Chondrocyte (in vitro differentiated cells): Measurements from ENCODE around the gene TIPIN. TPM values are rescaled to one million over a fixed set of nuclear protein-coding genes. Genes with fewer than 3 reads are reported as not detected.

Experiments
- DNase-seq: peaks from one replicate; pipeline ENCODE4 v3.0.0; 2021; ENCODE audit warnings: mixed read lengths, low spot score
- H3K27ac Mint-ChIP-seq: one replicate; pipeline ENCODE4 v1.8.0; 2021; ENCODE audit warnings: mild to moderate bottlenecking, moderate library complexity, mixed read lengths; ENCODE audit not compliant: unreplicated experiment
- H3K27me3 Mint-ChIP-seq: 2 replicates; pipeline ENCODE4 v1.8.0; 2021; ENCODE audit warnings: low read depth, mixed read lengths
- H3K36me3 Mint-ChIP-seq: 2 replicates; pipeline ENCODE4 v1.8.0; 2021; ENCODE audit warnings: low read depth, mixed read lengths
- H3K4me1 Mint-ChIP-seq: 2 replicates; pipeline ENCODE4 v1.8.0; 2021; ENCODE audit warnings: low read depth, mild to moderate bottlenecking, mixed read lengths
- H3K4me3 Mint-ChIP-seq: one replicate; pipeline ENCODE4 v1.8.0; 2021; ENCODE audit warnings: mild to moderate bottlenecking, moderate library complexity, mixed read lengths; ENCODE audit not compliant: unreplicated experiment
- H3K9me3 Mint-ChIP-seq: 2 replicates; pipeline ENCODE4 v1.8.0; 2021; ENCODE audit warnings: low read depth, mixed read lengths
- total RNA-seq: library from RNA; stranded (reverse); gene quantifications from 3 replicates; pipeline ENCODE4 v1.2.1, GENCODE V29; 2021
- TF ChIP-seq, protein P1 (sequence below): fragments of 200-600 bp; sonication (generic); IDR thresholded peaks from 2 replicates; pipeline ENCODE4 v1.5.0; 2021; ENCODE audit warnings: antibody characterized with exemption, mild to moderate bottlenecking, moderate library complexity

Gene TIPIN
- total RNA-seq, 1 donor from 2014 or later, result 8.2 TPM

DNA sequence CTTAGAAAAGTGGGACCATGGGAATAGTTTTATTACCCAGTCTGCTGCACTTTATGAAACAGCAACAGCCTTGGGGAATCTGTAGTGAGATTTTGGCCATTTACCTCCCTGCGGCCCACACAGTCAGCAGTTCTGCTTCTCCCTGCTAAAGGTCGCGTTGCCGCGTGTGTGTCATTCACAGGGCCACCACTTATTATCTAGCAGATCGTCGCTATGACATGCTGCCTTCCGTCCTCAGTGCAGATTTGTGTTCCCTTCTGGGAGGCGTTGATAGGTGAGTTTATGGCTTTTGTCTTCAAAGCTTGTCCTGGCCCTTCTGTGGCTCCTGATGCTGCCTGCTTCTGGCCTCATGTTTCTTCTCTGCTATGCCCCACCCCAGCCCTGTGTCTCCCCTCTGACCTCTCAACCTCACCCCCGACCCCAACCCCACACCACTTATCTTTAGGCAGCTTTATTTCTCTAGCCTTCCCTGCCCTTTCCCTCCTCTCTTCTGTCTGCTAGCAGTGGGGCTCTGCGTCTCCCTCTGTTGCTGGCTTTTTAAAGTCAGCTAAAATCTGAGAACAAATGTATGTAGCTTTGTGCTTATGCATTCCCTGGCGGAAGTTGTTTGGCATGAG lies 33.1 kb downstream of the TIPIN start:
- Mint-ChIP-seq H3K27me3 (no peaks in the 10 kb centered on the region), H3K36me3 (peaks cover 28% of the 10 kb centered on the region), H3K27ac (no peak overlapping the region), H3K4me3 (no peak overlapping the region), H3K9me3 (no peaks in the 10 kb centered on the region), H3K4me1 (no peaks in the 10 kb centered on the region)
- TF ChIP-seq, protein P1, sequence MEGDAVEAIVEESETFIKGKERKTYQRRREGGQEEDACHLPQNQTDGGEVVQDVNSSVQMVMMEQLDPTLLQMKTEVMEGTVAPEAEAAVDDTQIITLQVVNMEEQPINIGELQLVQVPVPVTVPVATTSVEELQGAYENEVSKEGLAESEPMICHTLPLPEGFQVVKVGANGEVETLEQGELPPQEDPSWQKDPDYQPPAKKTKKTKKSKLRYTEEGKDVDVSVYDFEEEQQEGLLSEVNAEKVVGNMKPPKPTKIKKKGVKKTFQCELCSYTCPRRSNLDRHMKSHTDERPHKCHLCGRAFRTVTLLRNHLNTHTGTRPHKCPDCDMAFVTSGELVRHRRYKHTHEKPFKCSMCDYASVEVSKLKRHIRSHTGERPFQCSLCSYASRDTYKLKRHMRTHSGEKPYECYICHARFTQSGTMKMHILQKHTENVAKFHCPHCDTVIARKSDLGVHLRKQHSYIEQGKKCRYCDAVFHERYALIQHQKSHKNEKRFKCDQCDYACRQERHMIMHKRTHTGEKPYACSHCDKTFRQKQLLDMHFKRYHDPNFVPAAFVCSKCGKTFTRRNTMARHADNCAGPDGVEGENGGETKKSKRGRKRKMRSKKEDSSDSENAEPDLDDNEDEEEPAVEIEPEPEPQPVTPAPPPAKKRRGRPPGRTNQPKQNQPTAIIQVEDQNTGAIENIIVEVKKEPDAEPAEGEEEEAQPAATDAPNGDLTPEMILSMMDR, result no peak
- no peak for DNase-seq

DNA sequence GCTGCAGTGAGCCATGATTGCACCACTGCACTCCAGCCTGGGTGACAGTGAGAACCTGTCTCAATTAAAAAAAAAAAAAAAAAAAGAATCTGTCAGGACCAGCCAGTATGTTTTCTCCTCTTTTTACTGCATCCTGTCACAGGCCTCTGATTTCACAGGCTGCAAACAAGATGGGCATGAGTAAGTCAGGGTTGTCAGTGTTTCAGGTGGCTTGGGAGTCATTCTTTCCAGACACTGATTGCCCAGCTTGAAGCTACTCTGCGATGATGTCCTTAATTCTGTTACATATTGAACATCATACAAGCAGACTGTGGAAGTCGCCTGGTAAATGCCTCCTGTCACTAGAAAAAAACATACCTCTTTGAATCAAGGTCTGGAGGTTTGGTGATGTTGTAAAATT lies 44.3 kb downstream of the TIPIN start:
- Mint-ChIP-seq H3K27ac (no peak overlapping the region), H3K27me3 (no peaks in the 10 kb centered on the region), H3K9me3 (no peaks in the 10 kb centered on the region), H3K4me3 (no peak overlapping the region), H3K36me3 (peaks cover 38% of the 10 kb centered on the region), H3K4me1 (no peaks in the 10 kb centered on the region)
- no peak for DNase-seq
- TF ChIP-seq, protein P1, result no peak

DNA sequence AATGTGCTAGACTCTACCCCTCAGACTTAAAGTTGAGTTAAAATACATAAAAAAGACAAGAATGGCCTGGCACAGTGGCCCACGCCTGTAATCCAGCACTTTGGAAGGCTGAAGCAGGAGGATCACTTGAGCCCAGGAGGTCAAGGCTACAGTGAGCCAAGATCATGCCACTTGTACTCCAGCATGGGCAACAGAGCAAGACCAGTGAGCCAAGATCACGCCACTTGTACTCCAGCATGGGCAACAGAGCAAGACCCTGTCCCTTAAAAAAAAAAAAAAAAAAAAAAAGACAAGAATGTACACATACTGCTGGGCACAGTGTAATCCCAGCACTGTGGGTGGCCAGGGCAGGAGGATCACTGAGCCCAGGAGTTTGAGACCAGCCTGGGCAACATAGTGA lies 45.7 kb downstream of the TIPIN start:
- H3K36me3 Mint-ChIP-seq, result peaks cover 29% of the 10 kb centered on the region
- no peak overlapping the region for H3K4me3 Mint-ChIP-seq
- no peaks in the 10 kb centered on the region for H3K9me3 Mint-ChIP-seq
- TF ChIP-seq, protein P1, result no peak
- no peak overlapping the region for H3K27ac Mint-ChIP-seq
- H3K27me3 Mint-ChIP-seq, result no peaks in the 10 kb centered on the region
- no peak for DNase-seq
- no peaks in the 10 kb centered on the region for H3K4me1 Mint-ChIP-seq

DNA sequence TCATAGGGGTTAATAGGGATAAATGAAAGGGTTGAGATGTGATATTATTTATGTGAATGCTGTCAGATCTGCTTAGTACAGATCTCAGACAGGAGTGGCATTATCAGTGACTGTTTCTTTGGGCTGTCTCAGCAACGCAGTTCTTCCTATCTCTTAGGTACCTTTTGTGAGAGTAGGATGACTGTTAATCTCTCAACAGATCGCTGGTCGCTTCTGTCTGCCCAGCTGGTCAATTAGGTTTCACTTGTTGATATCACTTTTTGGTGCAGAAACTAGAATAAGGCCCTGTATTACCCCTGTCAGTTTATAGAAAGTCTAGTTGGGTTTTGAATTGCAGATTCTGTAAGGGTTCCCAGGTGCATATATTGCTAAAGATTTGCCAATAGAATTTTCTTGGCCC lies 46.7 kb downstream of the TIPIN start:
- peaks cover 24% of the 10 kb centered on the region for H3K36me3 Mint-ChIP-seq
- TF ChIP-seq, protein P1, result no peak
- no peaks in the 10 kb centered on the region for H3K27me3 Mint-ChIP-seq
- no peaks in the 10 kb centered on the region for H3K9me3 Mint-ChIP-seq
- no peak for DNase-seq
- no peak overlapping the region for H3K4me3 Mint-ChIP-seq
- H3K27ac Mint-ChIP-seq, result no peak overlapping the region
- H3K4me1 Mint-ChIP-seq, result no peaks in the 10 kb centered on the region

DNA sequence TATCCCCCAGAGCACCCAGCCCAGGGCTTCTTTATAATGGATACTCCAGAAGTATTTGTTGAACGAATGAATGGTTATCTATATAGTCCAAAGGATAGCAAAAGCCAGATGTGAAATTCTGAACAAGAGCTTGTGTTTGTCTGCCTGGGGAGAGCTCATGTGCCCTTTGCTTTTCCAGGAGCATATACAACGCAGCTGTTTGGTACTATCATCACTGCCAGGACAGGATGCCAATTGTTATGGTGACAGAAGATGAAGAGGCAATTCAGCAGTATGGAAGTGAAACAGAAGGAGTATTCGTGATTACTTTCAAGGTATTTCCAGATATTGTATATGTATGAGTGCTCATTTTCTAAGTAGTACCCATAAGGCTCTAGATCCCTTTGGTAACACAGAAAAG lies 48.0 kb downstream of the TIPIN start:
- H3K36me3 Mint-ChIP-seq, result peaks cover 24% of the 10 kb centered on the region
- H3K27ac Mint-ChIP-seq, result no peak overlapping the region
- TF ChIP-seq, protein P1, result no peak
- no peak overlapping the region for H3K4me3 Mint-ChIP-seq
- H3K9me3 Mint-ChIP-seq, result no peaks in the 10 kb centered on the region
- H3K4me1 Mint-ChIP-seq, result no peaks in the 10 kb centered on the region
- DNase-seq, result no peak
- H3K27me3 Mint-ChIP-seq, result no peaks in the 10 kb centered on the region
